ENCODE results near the gene UBE2R2.
A peak's percentile ranks its signal among the peaks of the same experiment; 100 is the strongest.

UBE2R2 gene

DNA sequence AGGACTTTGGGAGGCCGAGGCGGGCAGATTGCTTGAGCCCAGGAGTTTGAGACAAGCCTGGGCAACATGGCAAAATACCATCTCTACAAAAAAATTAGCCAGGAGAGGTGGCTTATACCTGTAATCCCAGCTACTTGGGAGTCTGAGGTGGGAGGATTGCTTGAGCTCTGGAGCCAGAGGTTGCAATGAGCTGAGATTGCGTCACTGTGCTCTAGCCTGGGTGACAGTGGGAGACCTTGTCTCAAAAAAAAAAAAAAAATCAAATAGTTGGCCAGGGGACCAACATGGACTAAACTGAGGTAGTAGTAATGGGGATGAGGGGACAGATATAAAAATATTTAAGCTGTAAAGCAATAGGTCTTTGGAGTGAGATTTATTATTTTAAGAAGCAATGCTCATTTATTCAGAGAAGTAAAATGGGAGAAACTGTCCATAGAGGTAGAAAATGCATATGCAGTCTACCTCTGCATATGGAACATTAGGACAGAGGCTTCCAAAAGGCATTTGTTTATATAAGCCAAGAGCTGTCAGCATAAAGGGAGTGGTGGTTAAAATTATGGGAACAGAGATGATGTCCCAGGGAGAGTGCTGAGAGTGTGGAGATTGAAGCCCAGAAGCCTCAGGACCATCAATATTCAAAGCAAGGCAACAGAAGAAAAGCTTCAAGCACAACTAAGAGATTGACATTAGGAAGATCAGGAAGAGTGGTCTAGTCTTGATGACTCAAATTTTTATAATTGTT, 98.1 kb downstream of the UBE2R2 start:
- Mint-ChIP-seq H3K4me1 (ENCODE audit: low read depth) (no peaks in the 10 kb centered on the region), H3K36me3 (peaks cover 9% of the 10 kb centered on the region), H3K9me3 (ENCODE audit: low read depth) (no peaks in the 10 kb centered on the region), H3K27ac (peak overlapping the region; percentile 83), H3K27me3 (no peaks in the 10 kb centered on the region), H3K4me3 (no peak overlapping the region)

- Mint-ChIP-seq H3K9me3 (ENCODE audit: low read depth) (no peaks in the 10 kb centered on the region), H3K27me3 (no peaks in the 10 kb centered on the region), H3K4me1 (ENCODE audit: low read depth) (no peaks in the 10 kb centered on the region), H3K27ac (peak overlapping the region; percentile 37), H3K36me3 (peaks cover 14% of the 10 kb centered on the region), H3K4me3 (no peak overlapping the region)
Measured at GRCh38 chr9:33917036-33917435, 100.1 kb downstream of the UBE2R2 start.

DNA sequence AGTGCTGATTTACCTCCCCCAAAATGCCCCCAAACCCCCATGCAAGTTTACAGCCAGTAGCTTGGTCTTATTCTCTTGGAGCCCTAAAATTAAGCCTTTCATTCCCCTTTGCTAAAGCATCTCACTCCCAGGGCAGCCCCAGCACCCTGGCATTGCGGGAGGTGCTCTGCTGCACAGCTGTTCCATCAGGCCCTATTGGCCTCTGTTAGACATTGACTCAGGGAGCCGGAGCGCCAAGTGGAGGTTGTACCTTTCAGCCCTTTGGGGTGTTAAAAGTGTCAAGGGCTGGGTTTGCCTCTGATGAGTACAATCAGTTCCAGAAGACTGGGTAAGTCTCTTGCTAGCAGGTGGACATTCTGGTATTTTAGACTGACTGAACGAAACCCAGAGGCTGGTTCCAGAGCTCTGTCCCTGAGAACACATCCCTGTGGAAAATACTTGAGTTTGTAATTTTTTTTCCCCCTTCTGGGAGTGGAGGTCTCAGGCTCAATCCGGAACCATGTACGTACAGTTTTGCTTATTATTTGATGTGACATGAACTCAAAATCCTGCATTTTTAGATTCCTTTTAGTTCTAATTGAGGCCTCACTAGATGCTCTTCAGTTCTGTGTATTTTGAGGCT, 102.4 kb downstream of the UBE2R2 start:
- H3K27me3 Mint-ChIP-seq = no peaks in the 10 kb centered on the region
- no peak overlapping the region for H3K4me3 Mint-ChIP-seq
- no peaks in the 10 kb centered on the region for H3K9me3 Mint-ChIP-seq (ENCODE audit: low read depth)
- H3K4me1 Mint-ChIP-seq (ENCODE audit: low read depth) = no peaks in the 10 kb centered on the region
- H3K27ac Mint-ChIP-seq = peak overlapping the region; percentile 54
- H3K36me3 Mint-ChIP-seq = peaks cover 12% of the 10 kb centered on the region

DNA sequence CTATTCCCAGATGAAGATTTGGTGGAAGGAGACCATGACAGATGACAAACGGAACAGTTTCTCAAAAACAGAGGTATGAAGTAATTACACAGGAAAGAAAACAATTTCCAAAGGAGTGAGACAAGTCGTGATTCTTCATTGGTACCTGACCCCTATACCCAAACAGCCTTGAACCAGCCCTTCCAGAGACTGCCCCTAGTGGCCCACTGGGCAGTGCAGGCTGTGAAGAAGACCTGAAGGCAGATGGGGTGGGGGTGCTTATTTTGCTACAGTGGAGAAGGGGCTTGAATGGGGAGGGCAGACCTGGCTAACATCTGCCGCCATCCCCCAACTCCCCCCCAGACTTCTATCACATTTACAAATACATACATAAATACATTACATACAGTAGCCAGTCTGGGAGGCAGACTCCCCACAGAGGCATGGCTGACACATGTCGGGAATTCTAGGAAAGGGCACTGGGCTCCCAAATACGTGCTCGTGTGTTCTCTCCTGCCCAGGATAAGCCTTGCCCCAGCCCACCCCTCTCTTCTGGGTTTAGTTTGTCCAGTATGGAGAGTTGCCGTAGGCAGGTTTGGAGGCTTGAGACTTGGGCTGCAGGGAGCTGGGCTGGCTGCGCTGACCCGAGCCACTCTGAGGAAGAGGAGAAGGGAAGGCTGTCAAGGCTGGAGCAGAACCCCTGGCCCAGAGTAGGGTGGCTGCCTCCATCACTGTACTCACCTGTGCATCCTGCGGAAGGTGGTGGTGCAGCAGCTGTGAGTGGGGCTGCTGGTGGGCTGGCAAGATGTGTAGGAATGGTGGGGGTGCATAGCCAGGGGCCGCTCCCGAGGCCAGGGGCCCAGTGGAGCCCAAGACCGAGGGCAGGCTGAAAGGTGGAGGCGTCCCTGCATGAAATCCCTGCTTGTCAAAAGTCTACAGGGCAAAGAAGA, 105.3 kb downstream of the UBE2R2 start:
- peak overlapping the region; percentile 18 for H3K27ac Mint-ChIP-seq
- no peak overlapping the region for H3K4me3 Mint-ChIP-seq
- no peaks in the 10 kb centered on the region for H3K9me3 Mint-ChIP-seq (ENCODE audit: low read depth)
- H3K36me3 Mint-ChIP-seq = peaks cover 5% of the 10 kb centered on the region
- H3K27me3 Mint-ChIP-seq = no peaks in the 10 kb centered on the region
- H3K4me1 Mint-ChIP-seq (ENCODE audit: low read depth) = no peaks in the 10 kb centered on the region

DNA sequence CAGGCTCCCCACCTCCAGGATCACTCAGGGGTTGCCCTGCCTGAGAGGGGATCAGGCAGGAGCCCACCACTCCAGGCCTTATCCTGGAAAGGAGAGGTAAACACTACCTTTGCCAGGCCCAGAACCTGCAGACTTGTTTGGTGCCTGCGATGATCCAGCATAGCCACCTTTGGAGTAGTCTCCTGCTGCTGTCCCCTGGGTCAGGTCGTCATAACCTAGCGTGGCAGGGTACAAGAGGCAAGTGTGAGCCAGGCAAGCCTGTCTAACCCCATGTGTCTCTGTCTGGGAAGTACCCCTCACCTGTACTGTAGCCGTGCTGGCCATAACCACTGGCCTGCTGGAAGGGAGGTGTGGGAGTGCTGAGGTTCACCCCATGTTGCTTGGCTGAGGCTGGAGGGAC, 106.1 kb downstream of the UBE2R2 start:
- Mint-ChIP-seq H3K27me3 (no peaks in the 10 kb centered on the region), H3K9me3 (ENCODE audit: low read depth) (no peaks in the 10 kb centered on the region), H3K36me3 (peaks cover 5% of the 10 kb centered on the region), H3K4me1 (ENCODE audit: low read depth) (no peaks in the 10 kb centered on the region), H3K4me3 (no peak overlapping the region), H3K27ac (no peak overlapping the region)

DNA sequence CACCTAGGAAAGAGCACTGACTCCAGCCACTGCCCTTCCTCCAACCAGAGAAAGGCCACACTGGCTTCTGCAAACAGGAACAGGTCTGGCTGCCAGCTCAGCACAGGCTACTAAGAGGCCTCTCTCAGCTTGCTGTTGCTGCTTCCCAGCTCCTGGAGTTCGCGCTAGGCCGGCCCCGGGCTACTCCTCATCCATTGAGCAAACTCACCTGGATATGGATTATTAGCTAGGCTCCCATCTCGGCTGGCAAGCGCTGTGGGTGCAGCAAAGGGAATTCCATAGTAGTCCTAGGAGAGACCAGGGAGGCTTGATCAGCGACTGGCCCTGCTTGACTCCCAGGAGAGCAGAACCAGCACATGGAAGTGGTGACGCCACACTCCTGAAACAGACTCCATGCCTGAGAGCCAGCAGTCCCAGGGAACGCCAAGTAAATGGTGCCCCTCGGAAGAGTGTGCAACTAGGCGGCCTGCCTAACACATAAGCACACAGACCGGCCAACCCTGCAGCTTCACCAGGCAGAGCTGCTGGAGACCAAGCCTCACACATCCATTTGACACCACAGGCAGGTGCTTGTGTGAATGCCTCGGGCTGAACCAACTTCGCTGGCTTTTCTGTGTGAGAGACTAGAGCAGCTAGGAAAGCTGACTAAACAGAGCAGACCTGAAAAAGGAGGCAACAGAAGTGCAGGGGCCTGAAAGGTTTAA, 107.2 kb downstream of the UBE2R2 start:
- Mint-ChIP-seq H3K27me3 (no peaks in the 10 kb centered on the region), H3K9me3 (ENCODE audit: low read depth) (no peaks in the 10 kb centered on the region), H3K36me3 (peaks cover 5% of the 10 kb centered on the region), H3K4me1 (ENCODE audit: low read depth) (no peaks in the 10 kb centered on the region), H3K4me3 (no peak overlapping the region), H3K27ac (no peak overlapping the region)

DNA sequence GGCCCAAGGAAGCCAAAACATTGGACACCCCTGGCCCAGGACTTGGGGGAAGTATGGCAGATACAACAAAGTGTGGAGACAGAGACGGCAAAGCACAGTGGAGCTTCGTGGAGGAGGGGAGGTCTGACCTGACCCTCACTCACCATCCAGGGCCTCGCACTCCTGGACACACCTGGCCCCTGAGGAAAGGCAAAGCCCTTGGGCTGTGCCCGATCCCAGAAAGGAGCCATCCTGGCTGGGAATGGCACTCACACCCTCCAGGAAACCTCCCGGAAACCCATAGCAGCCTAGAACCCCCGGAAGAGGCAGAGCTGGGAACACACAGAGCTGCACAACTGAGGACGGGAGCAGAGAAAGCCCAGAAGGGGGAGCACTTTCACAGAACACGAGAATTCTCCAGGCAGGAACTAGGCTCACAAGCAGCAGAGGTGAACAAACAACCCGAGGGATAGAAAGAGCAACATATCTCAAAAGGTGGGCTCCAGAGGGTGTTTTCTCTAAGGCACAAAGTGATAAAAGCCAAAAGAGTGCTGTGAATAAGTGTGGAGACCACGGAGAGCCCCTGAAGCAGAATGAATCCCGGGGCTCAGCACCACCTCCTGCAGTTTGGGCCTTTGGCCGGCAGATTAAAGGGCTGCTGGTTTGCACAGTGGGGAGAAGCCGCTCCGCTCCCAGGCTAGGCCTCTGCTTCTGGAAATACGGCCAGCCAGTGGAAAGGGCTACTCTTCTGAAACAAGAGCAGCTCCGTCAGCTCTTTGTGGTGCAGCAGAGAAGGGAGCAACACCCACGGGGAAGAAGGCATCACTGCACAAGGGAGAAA, 108.2 kb downstream of the UBE2R2 start:
- Mint-ChIP-seq H3K27me3 (no peaks in the 10 kb centered on the region), H3K4me1 (ENCODE audit: low read depth) (no peaks in the 10 kb centered on the region), H3K4me3 (no peak overlapping the region), H3K36me3 (peaks cover 5% of the 10 kb centered on the region), H3K27ac (no peak overlapping the region), H3K9me3 (ENCODE audit: low read depth) (no peaks in the 10 kb centered on the region)

GRCh38 chr9:33926746-33927485, 110.0 kb downstream of the UBE2R2 start:
- no peaks in the 10 kb centered on the region for H3K4me1 Mint-ChIP-seq (ENCODE audit: low read depth)
- no peak overlapping the region for H3K27ac Mint-ChIP-seq
- H3K9me3 Mint-ChIP-seq (ENCODE audit: low read depth) = no peaks in the 10 kb centered on the region
- no peak overlapping the region for H3K4me3 Mint-ChIP-seq
- H3K36me3 Mint-ChIP-seq = peaks cover under 1% of the 10 kb centered on the region
- no peaks in the 10 kb centered on the region for H3K27me3 Mint-ChIP-seq

GRCh38 chr9:33927694-33928093, 110.7 kb downstream of the UBE2R2 start:
- Mint-ChIP-seq H3K9me3 (ENCODE audit: low read depth) (no peaks in the 10 kb centered on the region), H3K27me3 (no peaks in the 10 kb centered on the region), H3K27ac (no peak overlapping the region)

GRCh38 chr9:33931326-33931725, 114.4 kb downstream of the UBE2R2 start:
- H3K9me3 Mint-ChIP-seq (ENCODE audit: low read depth) = no peaks in the 10 kb centered on the region
- H3K36me3 Mint-ChIP-seq = peaks cover 3% of the 10 kb centered on the region
- no peak overlapping the region for H3K27ac Mint-ChIP-seq
- no peak overlapping the region for H3K4me3 Mint-ChIP-seq
- H3K27me3 Mint-ChIP-seq = no peaks in the 10 kb centered on the region
- no peaks in the 10 kb centered on the region for H3K4me1 Mint-ChIP-seq (ENCODE audit: low read depth)

More at GRCh38 chr9:33927694-33928093, 110.7 kb downstream of the UBE2R2 start:
- H3K4me3 Mint-ChIP-seq = no peak overlapping the region
- H3K4me1 Mint-ChIP-seq (ENCODE audit: low read depth) = no peaks in the 10 kb centered on the region
- H3K36me3 Mint-ChIP-seq = peaks cover 3% of the 10 kb centered on the region

- no peaks in the 10 kb centered on the region for H3K27me3 Mint-ChIP-seq
- H3K4me3 Mint-ChIP-seq = no peak overlapping the region
- H3K4me1 Mint-ChIP-seq (ENCODE audit: low read depth) = no peaks in the 10 kb centered on the region
- H3K9me3 Mint-ChIP-seq (ENCODE audit: low read depth) = no peaks in the 10 kb centered on the region
- peaks cover 3% of the 10 kb centered on the region for H3K36me3 Mint-ChIP-seq
- no peak overlapping the region for H3K27ac Mint-ChIP-seq
Measured at GRCh38 chr9:33932078-33932807, 115.3 kb downstream of the UBE2R2 start.

DNA sequence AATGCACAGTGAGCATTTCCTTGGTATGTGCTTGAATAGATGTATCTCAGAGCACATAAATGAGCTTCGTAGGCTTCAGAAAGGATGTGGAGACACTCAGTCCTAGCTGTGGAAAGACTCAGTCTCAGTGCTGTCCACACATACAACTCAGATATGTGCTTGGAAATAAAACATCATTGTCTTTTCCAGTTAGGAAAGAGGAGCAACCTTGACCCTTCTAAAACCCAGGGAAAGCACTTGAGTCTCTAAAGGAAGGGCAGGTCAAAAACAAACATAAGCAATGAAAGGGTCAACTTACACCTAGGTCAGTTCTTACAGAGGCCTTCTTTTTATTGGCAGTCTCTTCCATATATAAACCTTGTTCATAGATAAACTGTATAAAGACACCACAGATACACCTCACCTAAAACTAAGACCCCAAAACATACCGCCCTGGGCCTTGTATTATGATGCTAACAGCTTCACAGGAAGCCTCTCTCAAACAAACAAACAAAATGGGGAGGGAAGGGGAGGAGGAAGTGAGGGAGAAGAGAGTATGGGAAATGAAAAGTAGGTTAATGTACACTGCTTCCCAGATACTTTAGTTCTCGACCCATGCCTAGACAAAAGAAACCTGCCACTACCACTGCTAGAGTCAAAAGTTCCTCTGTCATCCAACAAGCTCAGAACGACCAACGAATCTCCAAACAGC, 117.4 kb downstream of the UBE2R2 start:
- peaks cover 6% of the 10 kb centered on the region for H3K36me3 Mint-ChIP-seq
- H3K4me3 Mint-ChIP-seq = no peak overlapping the region
- H3K27me3 Mint-ChIP-seq = no peaks in the 10 kb centered on the region
- H3K27ac Mint-ChIP-seq = no peak overlapping the region
- no peaks in the 10 kb centered on the region for H3K9me3 Mint-ChIP-seq (ENCODE audit: low read depth)
- H3K4me1 Mint-ChIP-seq (ENCODE audit: low read depth) = peaks cover 2% of the 10 kb centered on the region

All from activated naive CD8-positive, alpha-beta T cell (primary cell).